Neutrophil (primary cell): ENCODE results near the gene DCTD.

ENCODE experiments used
- H3K27ac ChIP-seq: fragments of 200-600 bp; sonication (generic); 2 replicates; pipeline ENCODE4 v1.5.1; 2016; ENCODE audit warnings: mild to moderate bottlenecking, moderate library complexity
- H3K27me3 ChIP-seq: fragments of 200-600 bp; sonication (generic); 2 replicates; pipeline ENCODE4 v1.6.0; 2016; ENCODE audit warnings: mild to moderate bottlenecking
- H3K36me3 ChIP-seq: fragments of 200-600 bp; sonication (generic); 2 replicates; pipeline ENCODE4 v1.5.1; 2017
- H3K4me1 ChIP-seq, 2 experiments: fragments of 200-600 bp in 1 of 2; sonication (generic) in 1 of 2; 1 replicate in 1 of 2; 2 replicates in 1 of 2; pipeline versions ENCODE4 v1.5.1 to v1.6.1; 2013 to 2016; ENCODE audit warnings: low read depth in 1 of 2, low read length in 1 of 2, mild to moderate bottlenecking in 1 of 2, moderate library complexity in 1 of 2; ENCODE audit not compliant: control insufficient read depth in 1 of 2, insufficient read depth in 1 of 2
- H3K4me3 ChIP-seq, 2 experiments: fragments of 200-600 bp in 1 of 2; sonication (generic) in 1 of 2; 1 replicate in 1 of 2; 2 replicates in 1 of 2; pipeline ENCODE4 v1.5.1; 2013 to 2016; ENCODE audit warnings: low read depth in 1 of 2, low read length in 1 of 2, mild to moderate bottlenecking in 1 of 2, moderate library complexity in 1 of 2
- H3K9me3 ChIP-seq: fragments of 200-600 bp; sonication (generic); 2 replicates; pipeline ENCODE4 v1.5.1; 2016
- CTCF ChIP-seq: fragments of 200-600 bp; sonication (generic); IDR thresholded peaks from 2 replicates; pipeline ENCODE4 v1.5.1; 2016; ENCODE audit warnings: antibody characterized with exemption

DCTD gene

GRCh38 chr4:182861346-182861745 is 55.8 kb downstream of the DCTD start:
- Histone ChIP-seq H3K4me1 (no peaks in the 10 kb centered on the region), H3K36me3 (no peaks in the 10 kb centered on the region), H3K9me3 (no peaks in the 10 kb centered on the region)

GRCh38 chr4:182859730-182860129 is 57.5 kb downstream of the DCTD start:
- Histone ChIP-seq H3K36me3 (no peaks in the 10 kb centered on the region), H3K27ac (no peak overlapping the region)

More at GRCh38 chr4:182861346-182861745, 55.8 kb downstream of the DCTD start:
- Histone ChIP-seq H3K27ac (no peak overlapping the region), H3K27me3 (no peaks in the 10 kb centered on the region), H3K4me3 (no peak overlapping the region)
- no peak for TF ChIP-seq CTCF

GRCh38 chr4:182858711-182859110 is 58.5 kb downstream of the DCTD start:
- Histone ChIP-seq H3K27me3 (no peaks in the 10 kb centered on the region), H3K27ac (no peak overlapping the region)

More at GRCh38 chr4:182859730-182860129, 57.5 kb downstream of the DCTD start:
- H3K27me3 ChIP-seq: no peaks in the 10 kb centered on the region
- no peak overlapping the region for H3K4me3 ChIP-seq
- no peaks in the 10 kb centered on the region for H3K4me1 ChIP-seq
- TF ChIP-seq CTCF: no peak
- H3K9me3 ChIP-seq: no peaks in the 10 kb centered on the region

GRCh38 chr4:182856862-182857261 is 60.3 kb downstream of the DCTD start:
- TF ChIP-seq CTCF: no peak
- no peaks in the 10 kb centered on the region for H3K4me1 ChIP-seq
- H3K9me3 ChIP-seq: no peaks in the 10 kb centered on the region
- H3K27me3 ChIP-seq: no peaks in the 10 kb centered on the region
- H3K27ac ChIP-seq: no peak overlapping the region
- H3K4me3 ChIP-seq: no peak overlapping the region
- no peaks in the 10 kb centered on the region for H3K36me3 ChIP-seq

More at GRCh38 chr4:182858711-182859110, 58.5 kb downstream of the DCTD start:
- H3K4me3 ChIP-seq: no peak overlapping the region
- no peak for TF ChIP-seq CTCF
- no peaks in the 10 kb centered on the region for H3K9me3 ChIP-seq
- H3K36me3 ChIP-seq: no peaks in the 10 kb centered on the region
- H3K4me1 ChIP-seq: no peaks in the 10 kb centered on the region

- Histone ChIP-seq H3K27me3 (no peaks in the 10 kb centered on the region), H3K27ac (no peak overlapping the region)
- TF ChIP-seq CTCF: no peak
These were observed 61.3 kb downstream of the DCTD start for GRCh38 chr4:182855877-182856276.

GRCh38 chr4:182855312-182855711 is 61.9 kb downstream of the DCTD start:
- Histone ChIP-seq H3K27me3 (no peaks in the 10 kb centered on the region), H3K27ac (no peak overlapping the region), H3K36me3 (no peaks in the 10 kb centered on the region), H3K9me3 (no peaks in the 10 kb centered on the region), H3K4me1 (no peaks in the 10 kb centered on the region), H3K4me3 (no peak overlapping the region)
- no peak for TF ChIP-seq CTCF

More at GRCh38 chr4:182855877-182856276, 61.3 kb downstream of the DCTD start:
- Histone ChIP-seq H3K4me3 (no peak overlapping the region), H3K4me1 (no peaks in the 10 kb centered on the region), H3K9me3 (no peaks in the 10 kb centered on the region), H3K36me3 (no peaks in the 10 kb centered on the region)
